Pancreas (tissue), 10 donors: ENCODE results near the gene NSD2. TPM values are rescaled to one million over a fixed set of nuclear protein-coding genes. Genes with fewer than 3 reads are reported as not detected.
"Not testable (repeated sequence)": the region's sequence is repeated elsewhere in the genome, so short reads cannot be mapped to it uniquely, and the experiment has no call there.

Source experiments
- ATAC-seq, 4 donors: fragments of 200-7000 bp; cut with Tn5 transposase; one replicate each; pipeline versions ENCODE4 v1.8.0 to v1.9.1; 2020; ENCODE audit warnings: mild to moderate bottlenecking in 4 of 4, moderate library complexity in 4 of 4
- DNase-seq, 6 donors: peaks; one replicate each; pipeline ENCODE4 v3.0.0-alpha.2; 2020
- FAIRE-seq: peaks from 2 replicates; lab custom pipeline; 2012; peaks lifted over from hg19 to GRCh38; lab: Jason Lieb, UNC
- H3K27ac ChIP-seq, 4 donors: fragments of 200-600 bp; sonication (generic); 1 replicate in 3 of 4; 2 replicates in 1 of 4; pipeline versions ENCODE4 v1.5.0 to v1.8.0; 2020
- H3K27me3 ChIP-seq, 4 donors: fragments of 200-600 bp; one replicate each; pipeline ENCODE4 v1.8.0; 2021
- H3K36me3 ChIP-seq, 3 donors: fragments of 200-600 bp; sonication (generic) in 1 of 3; one replicate each; pipeline versions ENCODE4 v1.5.0 to v1.8.0; 2020 to 2021
- H3K4me1 ChIP-seq, 3 donors: fragments of 200-600 bp; one replicate each; pipeline ENCODE4 v1.8.0; 2021
- H3K4me3 ChIP-seq, 4 donors: fragments of 200-600 bp; sonication (generic) in 2 of 4; one replicate each; pipeline versions ENCODE4 v1.5.0 to v1.8.0; 2020 to 2021
- H3K9me3 ChIP-seq, 4 donors: fragments of 200-600 bp; one replicate each; pipeline ENCODE4 v1.8.0; 2021
- WGBS, 2 donors: extraction: QIAGEN DNeasy Blood & Tissue Kit; methylation state at CpG; one replicate each; pipeline ENCODE4 v1.1.7; 2013; 5-methylcytosine and 5-hydroxymethylcytosine counted together
- intact Hi-C, 3 donors: fragments of 100-400 bp; cut with DNase I; formaldehyde crosslinking; loops; one replicate each; pipeline versions ENCODE4 v1.11.1 to v1.14.2; 2022
- polyA plus RNA-seq, 2 donors: library from polyadenylated mRNA; stranded (reverse); fragments of 200-250 nt; gene quantifications; one replicate each; pipeline ENCODE4 v1.2.3, GENCODE V29; 2013
- total RNA-seq, 6 donors: library from RNA; stranded (reverse); fragmentation: NEBNext Ultra II Directional in 4 of 6; extraction: Animal tissue kit (Norgen Biotek cat#: 25700) in 4 of 6; gene quantifications; one replicate each; pipeline versions ENCODE4 v1.2.1 to v1.2.4, GENCODE V29; 2021 to 2023
- TF ChIP-seq, protein P1 (sequence below), 4 donors: fragments of 200-600 bp; sonication (generic) in 3 of 4; IDR thresholded peaks; one replicate each; pipeline versions ENCODE4 v1.5.0 to v1.8.0; 2021; ENCODE audit warnings: antibody characterized with exemption in 4 of 4
- donor health status: healthy with polysubstance abuse.
- donor health status: DM: no; HTN: no; CAD: no; lungs with moderate emphysema.
- donor health status: DM: no; HTN: no; CAD: no.
- donor health status: control.
- donor health status: control.
- donor health status: Bipolar disorder and iron deficiency.
- donor health status: DM: yes; HTN: yes; CAD: no.
- donor health status: DM: no; HTN: no; CAD: no.
- donor health status: DM: no; HTN: no; CAD: no.
- donor health status: DM: yes; HTN: yes; CAD: no.

Gene NSD2
- total and polyA plus RNA-seq, 8 donors, result 11.7 to 36.6 (median 22.4) TPM

DNA sequence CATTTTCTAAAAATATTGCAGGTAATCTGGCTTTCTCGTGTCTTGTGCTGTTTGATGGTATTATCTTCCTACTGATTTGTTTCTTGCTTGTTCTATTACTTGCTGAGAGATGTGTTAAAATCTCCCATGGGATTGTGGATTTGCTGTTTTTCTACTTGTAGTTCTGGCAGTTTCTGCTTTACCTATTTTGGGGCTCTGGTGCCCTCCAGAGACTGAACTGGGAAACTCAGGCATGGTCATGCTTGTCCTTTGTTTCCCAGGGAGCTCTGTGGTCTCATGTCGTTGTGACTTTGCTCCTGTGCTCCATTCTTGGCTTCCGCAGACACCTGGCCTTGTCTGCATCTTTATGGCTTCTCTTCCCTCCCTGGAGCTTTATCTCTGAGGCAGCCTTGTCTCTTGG is 39.5 kb downstream of the NSD2 start:
- no peaks in the 10 kb centered on the region for H3K27me3 ChIP-seq
- no peaks in the 10 kb centered on the region for H3K36me3 ChIP-seq
- TF ChIP-seq, protein P1, sequence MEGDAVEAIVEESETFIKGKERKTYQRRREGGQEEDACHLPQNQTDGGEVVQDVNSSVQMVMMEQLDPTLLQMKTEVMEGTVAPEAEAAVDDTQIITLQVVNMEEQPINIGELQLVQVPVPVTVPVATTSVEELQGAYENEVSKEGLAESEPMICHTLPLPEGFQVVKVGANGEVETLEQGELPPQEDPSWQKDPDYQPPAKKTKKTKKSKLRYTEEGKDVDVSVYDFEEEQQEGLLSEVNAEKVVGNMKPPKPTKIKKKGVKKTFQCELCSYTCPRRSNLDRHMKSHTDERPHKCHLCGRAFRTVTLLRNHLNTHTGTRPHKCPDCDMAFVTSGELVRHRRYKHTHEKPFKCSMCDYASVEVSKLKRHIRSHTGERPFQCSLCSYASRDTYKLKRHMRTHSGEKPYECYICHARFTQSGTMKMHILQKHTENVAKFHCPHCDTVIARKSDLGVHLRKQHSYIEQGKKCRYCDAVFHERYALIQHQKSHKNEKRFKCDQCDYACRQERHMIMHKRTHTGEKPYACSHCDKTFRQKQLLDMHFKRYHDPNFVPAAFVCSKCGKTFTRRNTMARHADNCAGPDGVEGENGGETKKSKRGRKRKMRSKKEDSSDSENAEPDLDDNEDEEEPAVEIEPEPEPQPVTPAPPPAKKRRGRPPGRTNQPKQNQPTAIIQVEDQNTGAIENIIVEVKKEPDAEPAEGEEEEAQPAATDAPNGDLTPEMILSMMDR (IDR thresholded peaks at IDR 0.05), result peak in 3 of 4 donors; percentile 17 to 24 (median 22)
- H3K4me1 ChIP-seq, result no peaks in the 10 kb centered on the region
- DNase-seq, result peak in 1 of 6 donors; percentile 45
- H3K27ac ChIP-seq, result no peak overlapping the region
- no peak overlapping the region for H3K4me3 ChIP-seq
- WGBS, 2 donors, result 44 to 46% methylated on average over 3 of the region's 3 CpGs
- FAIRE-seq, result no peak
- intact Hi-C loops, result loop anchor here in 1 of 3 donors (10.0 kb wide), 1 partner anchor 274 kb away; no protein-coding TSS in a partner anchor
- H3K9me3 ChIP-seq, result no peaks in the 10 kb centered on the region
- peak in 3 of 4 donors; percentile 69 to 79 (median 71) for ATAC-seq

DNA sequence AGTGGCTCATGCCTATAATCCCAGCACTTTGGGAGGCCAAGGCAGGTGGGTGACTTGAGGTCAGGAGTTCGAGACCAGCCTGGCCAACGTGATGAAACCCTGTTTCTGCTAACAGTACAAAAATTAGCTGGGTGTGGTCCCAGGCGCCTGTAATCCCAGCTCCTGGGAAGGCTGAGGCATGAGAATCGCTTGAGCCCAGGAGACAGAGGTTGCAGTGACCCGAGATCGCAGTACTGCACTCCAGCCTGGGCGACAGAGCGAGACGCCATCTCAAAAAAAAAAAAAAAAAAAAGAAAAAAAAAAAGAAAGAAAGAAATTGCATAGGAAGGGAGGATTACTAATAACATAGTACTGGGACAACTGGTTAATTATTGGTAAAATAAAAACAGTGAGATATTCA is 40.1 kb downstream of the NSD2 start:
- FAIRE-seq, DNase-seq, H3K9me3 ChIP-seq, H3K27ac ChIP-seq, H3K27me3 ChIP-seq, H3K4me3 ChIP-seq, ATAC-seq, H3K36me3 ChIP-seq, H3K4me1 ChIP-seq: not testable (repeated sequence)
- WGBS, 2 donors, result 94 to 98% methylated on average over 9 of the region's 9 CpGs
- intact Hi-C loops, result loop anchor here in 1 of 3 donors (10.0 kb wide), 1 partner anchor 273 kb away; no protein-coding TSS in a partner anchor

DNA sequence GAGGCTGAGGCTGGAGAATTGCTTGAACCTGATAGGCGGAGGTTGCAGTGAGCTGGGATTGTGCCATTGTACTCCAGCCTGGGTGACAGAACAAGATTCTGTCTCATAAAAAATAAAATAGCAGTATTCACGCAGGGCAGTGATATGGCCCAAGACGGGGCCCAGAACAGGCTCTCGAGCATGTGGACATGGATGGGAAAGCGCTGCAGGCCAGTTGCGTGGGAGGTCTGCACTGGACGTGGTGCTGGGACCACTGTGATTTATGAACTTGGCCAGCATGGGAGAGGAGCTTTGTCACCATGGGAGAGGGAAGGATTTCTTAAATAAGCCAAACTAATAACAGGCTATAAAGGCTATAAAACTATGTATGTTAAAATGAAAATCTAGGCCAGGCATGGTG is 51.6 kb downstream of the NSD2 start:
- Histone ChIP-seq H3K36me3 (peaks cover 0 to 10% (median 4%) of the 10 kb centered on the region in 3 donors), H3K27ac (no peak overlapping the region), H3K4me1 (no peaks in the 10 kb centered on the region), H3K4me3 (no peak overlapping the region), H3K27me3 (no peaks in the 10 kb centered on the region), H3K9me3 (no peaks in the 10 kb centered on the region)
- TF ChIP-seq, protein P1 (IDR thresholded peaks at IDR 0.05), result no peak
- intact Hi-C loops, result no loop called here
- FAIRE-seq (no peak), ATAC-seq (no peak), DNase-seq (no peak)
- WGBS, 2 donors, result 97 to 98% methylated on average over 7 of the region's 7 CpGs

DNA sequence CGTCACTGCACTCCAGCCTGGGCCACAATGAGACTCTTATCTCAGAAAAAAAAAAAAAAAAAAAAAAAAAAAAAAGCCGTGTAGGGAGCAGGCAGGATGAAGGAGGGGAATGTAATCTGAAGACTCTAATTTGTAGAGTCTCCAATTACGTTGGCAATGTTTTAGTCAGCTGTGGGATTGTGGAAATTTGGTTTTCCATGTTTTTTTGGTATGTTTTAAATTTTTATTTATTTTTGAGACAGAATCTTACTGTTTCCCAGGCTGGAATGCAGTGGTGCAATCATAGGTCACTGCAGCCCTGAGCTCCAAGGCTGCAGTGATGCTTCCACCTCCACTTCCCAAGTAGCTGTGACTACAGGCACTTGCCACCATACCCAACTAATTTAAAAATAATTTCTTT is 56.5 kb downstream of the NSD2 start:
- no peak overlapping the region for H3K4me3 ChIP-seq
- ATAC-seq (no peak), DNase-seq (no peak), FAIRE-seq (no peak)
- no peak overlapping the region for H3K27ac ChIP-seq
- WGBS, 2 donors, result 48 to 51% methylated on average over 3 of the region's 3 CpGs
- intact Hi-C loops, result no loop called here
- TF ChIP-seq, protein P1 (IDR thresholded peaks at IDR 0.05), result no peak
- no peaks in the 10 kb centered on the region for H3K36me3 ChIP-seq
- no peaks in the 10 kb centered on the region for H3K4me1 ChIP-seq
- no peaks in the 10 kb centered on the region for H3K27me3 ChIP-seq
- no peaks in the 10 kb centered on the region for H3K9me3 ChIP-seq

DNA sequence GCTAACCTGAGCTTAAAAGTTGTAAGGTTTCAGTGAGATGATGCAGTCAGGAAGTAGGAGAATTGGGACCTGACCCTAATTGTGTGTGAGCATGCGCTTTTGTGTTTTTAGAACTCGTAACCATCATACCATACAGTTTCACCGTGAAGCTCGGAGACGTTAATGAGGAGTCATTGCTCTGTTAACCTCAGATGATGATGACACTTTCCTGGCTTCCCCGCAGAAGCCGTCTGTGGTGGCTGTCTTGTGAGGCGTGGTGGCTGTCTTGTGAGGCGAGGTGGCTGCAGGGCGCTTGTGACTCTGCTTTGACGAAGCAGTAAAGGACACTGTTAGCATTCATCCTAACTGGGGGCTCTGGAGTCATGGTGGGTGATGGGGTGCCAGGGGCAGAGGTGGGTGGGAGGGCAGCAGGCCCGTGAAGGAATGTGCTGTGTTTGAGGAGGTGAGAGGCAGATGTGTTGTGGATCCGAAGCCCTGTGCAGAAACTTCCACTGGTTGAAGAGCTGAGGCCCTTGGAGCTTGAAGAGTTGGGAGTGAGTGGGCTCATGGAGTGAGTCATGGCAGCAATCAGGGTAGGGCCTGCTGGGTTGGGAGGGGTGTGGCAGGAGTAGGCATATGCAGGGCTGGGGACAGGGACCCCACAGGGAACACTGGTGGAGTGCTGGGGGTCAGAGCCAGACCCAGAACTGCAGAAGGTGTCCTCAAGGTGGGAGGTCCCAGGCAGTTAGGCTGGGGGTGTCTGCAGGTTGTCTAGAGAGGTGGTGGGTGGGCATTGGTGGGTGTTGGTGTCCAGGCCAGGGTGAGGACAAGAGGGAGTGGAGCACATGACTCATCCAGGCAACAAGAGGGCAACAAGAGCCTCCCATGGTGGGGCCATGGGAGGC is 57.4 kb downstream of the NSD2 start:
- Histone ChIP-seq H3K4me3 (no peak overlapping the region), H3K4me1 (peaks cover 0 to 6% (median 6%) of the 10 kb centered on the region in 3 donors), H3K9me3 (no peaks in the 10 kb centered on the region), H3K27me3 (no peaks in the 10 kb centered on the region), H3K27ac (no peak overlapping the region), H3K36me3 (no peaks in the 10 kb centered on the region)
- WGBS, 2 donors, result 91 to 94% methylated on average over 13 of the region's 13 CpGs
- FAIRE-seq, result no peak
- TF ChIP-seq, protein P1 (IDR thresholded peaks at IDR 0.05), result no peak
- no peak for ATAC-seq
- DNase-seq, result no peak
- intact Hi-C loops, result no loop called here
